ENCODE results near the gene BTK. TPM values are rescaled to one million over a fixed set of nuclear protein-coding genes. Genes with fewer than 3 reads are reported as not detected.

Gene BTK
- total RNA-seq, 1 experiment from 2014 or later, result 0.35 TPM

DNA sequence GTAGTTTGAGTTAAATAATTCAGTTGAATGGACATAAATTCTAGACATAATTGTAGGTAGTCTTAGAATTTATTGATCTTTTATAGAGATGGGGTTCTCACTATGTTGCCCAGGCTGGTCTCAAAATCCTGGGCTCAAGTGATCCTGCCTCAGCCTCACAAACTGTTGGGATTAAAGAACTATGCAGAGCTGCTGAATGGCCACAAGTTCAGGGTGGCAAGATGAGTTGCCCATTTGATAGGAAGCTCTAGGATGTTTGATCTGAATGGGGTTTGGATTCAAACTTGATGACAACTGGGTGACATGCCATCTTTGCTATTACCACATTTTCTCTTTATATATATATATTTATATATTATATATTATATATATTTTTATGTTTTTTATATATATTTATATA lies 8.4 kb upstream of the BTK start:
- Histone ChIP-seq H3K18ac (ENCODE audit: insufficient read length, low read depth, low read length) (no peak overlapping the region), H3K23me2 (ENCODE audit: insufficient read length, low read depth, low read length, poor library complexity, severe bottlenecking) (no peaks in the 10 kb centered on the region), H3T11ph (ENCODE audit: low read length) (no peak overlapping the region), H4K20me1 (ENCODE audit: control insufficient read depth, insufficient read depth, insufficient read length) (no peaks in the 10 kb centered on the region), H4K91ac (ENCODE audit: insufficient read length, low read depth, low read length) (no peak overlapping the region), H2BK12ac (ENCODE audit: insufficient read length, low read depth, low read length) (no peak overlapping the region), H3K79me1 (ENCODE audit: insufficient read depth, low read depth, low read length, poor library complexity, severe bottlenecking) (no peaks in the 10 kb centered on the region), H2AFZ (ENCODE audit: low read length) (no peak overlapping the region), H4K5ac (ENCODE audit: insufficient read length, low read depth, low read length) (no peak overlapping the region), H3K9me3 (ENCODE audit: control insufficient read depth, low read depth, low read length) (peaks cover 24% of the 10 kb centered on the region), H4K8ac (replicated peaks; ENCODE audit: insufficient read length, low read depth, low read length) (no peak overlapping the region), H3K9ac (ENCODE audit: extremely low read depth, insufficient read length, low read length) (no peak overlapping the region), H3K4me1 (ENCODE audit: insufficient read depth, low read length) (no peaks in the 10 kb centered on the region; the same call in 1 of the 2 replicates), H3K27me3 (ENCODE audit: insufficient read depth, low read length) (no peaks in the 10 kb centered on the region), H3K4ac (ENCODE audit: low read depth, low read length) (no peak overlapping the region), H3K27ac (ENCODE audit: insufficient read length, low read depth, low read length) (no peak overlapping the region), H3K4me2 (ENCODE audit: insufficient read depth, insufficient read length, low read length) (no peak overlapping the region), H2BK15ac (ENCODE audit: low read depth, low read length) (no peak overlapping the region), H2BK120ac (ENCODE audit: low read depth, low read length, poor library complexity, severe bottlenecking) (no peak overlapping the region), H3K56ac (ENCODE audit: insufficient read length, low read depth, low read length) (no peak overlapping the region), H3K14ac (ENCODE audit: insufficient read depth, low read length) (no peak overlapping the region), H3K79me2 (ENCODE audit: insufficient read depth, low read length) (no peaks in the 10 kb centered on the region), H3K23ac (ENCODE audit: insufficient read length, low read depth, low read length) (no peak overlapping the region), H2BK5ac (ENCODE audit: insufficient read length, low read length) (no peak overlapping the region), H2AK5ac (ENCODE audit: insufficient read length, low read length) (no peak overlapping the region), H2BK20ac (ENCODE audit: low read depth, low read length, poor library complexity, severe bottlenecking) (no peak overlapping the region)
- Mint-ChIP-seq H3K9me3 (peaks cover 59% of the 10 kb centered on the region in 2 experiments), H3K27me3 (ENCODE audit: low read depth) (no peaks in the 10 kb centered on the region; the same call in 1 of the 2 replicates), H3K36me3 (ENCODE audit: insufficient read depth in 1 of 3, low read depth in 3 of 3) (peaks cover 32 to 51% (median 46%) of the 10 kb centered on the region in 3 experiments), H3K4me3 (no peak overlapping the region; a peak in 1 of 5 replicates), H3K27ac (no peak overlapping the region), H3K4me1 (peaks cover 7 to 9% of the 10 kb centered on the region in 2 experiments; a peak in 2 of 4 replicates)
- TF ChIP-seq, protein P1, sequence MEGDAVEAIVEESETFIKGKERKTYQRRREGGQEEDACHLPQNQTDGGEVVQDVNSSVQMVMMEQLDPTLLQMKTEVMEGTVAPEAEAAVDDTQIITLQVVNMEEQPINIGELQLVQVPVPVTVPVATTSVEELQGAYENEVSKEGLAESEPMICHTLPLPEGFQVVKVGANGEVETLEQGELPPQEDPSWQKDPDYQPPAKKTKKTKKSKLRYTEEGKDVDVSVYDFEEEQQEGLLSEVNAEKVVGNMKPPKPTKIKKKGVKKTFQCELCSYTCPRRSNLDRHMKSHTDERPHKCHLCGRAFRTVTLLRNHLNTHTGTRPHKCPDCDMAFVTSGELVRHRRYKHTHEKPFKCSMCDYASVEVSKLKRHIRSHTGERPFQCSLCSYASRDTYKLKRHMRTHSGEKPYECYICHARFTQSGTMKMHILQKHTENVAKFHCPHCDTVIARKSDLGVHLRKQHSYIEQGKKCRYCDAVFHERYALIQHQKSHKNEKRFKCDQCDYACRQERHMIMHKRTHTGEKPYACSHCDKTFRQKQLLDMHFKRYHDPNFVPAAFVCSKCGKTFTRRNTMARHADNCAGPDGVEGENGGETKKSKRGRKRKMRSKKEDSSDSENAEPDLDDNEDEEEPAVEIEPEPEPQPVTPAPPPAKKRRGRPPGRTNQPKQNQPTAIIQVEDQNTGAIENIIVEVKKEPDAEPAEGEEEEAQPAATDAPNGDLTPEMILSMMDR (conservative IDR thresholded peaks at IDR 0.05), result no peak
- no peak for DNase-seq

Data from H9 (cell line).